Adrenal gland (tissue), 12 donors: ENCODE data around the gene NYAP1. TPM values are rescaled to one million over a fixed set of nuclear protein-coding genes. Genes with fewer than 3 reads are reported as not detected.

Experiments
- DNase-seq, 7 donors: peaks; one replicate each; pipeline ENCODE4 v3.0.0-alpha.2; 2019 to 2020
- H3K27ac ChIP-seq, 5 donors: fragments of 200-600 bp; sonication (generic) in 4 of 5; 1 replicate in 3 of 5; 2 replicates in 2 of 5; pipeline versions ENCODE4 v1.5.1 to v1.8.0; 2016 to 2020; ENCODE audit warnings: mild to moderate bottlenecking in 1 of 5
- H3K27me3 ChIP-seq: fragments of 200-600 bp; 2 replicates; pipeline ENCODE4 v1.8.0; 2021
- H3K36me3 ChIP-seq, 2 donors: fragments of 200-600 bp; replicated peaks in 1 of 2; 1 replicate in 1 of 2; 2 replicates in 1 of 2; pipeline versions ENCODE4 v1.5.1 to v1.8.0; 2018 to 2022
- H3K4me1 ChIP-seq, 2 donors: fragments of 200-600 bp; replicated peaks in 1 of 2; 1 replicate in 1 of 2; 2 replicates in 1 of 2; pipeline versions ENCODE4 v1.5.1 to v1.8.0; 2018 to 2021
- H3K4me3 ChIP-seq, 4 donors: fragments of 200-600 bp; sonication (generic) in 3 of 4; one replicate each; pipeline ENCODE4 v1.5.1; 2016 to 2018
- H3K9me3 ChIP-seq, 3 donors: fragments of 200-600 bp; sonication (generic) in 1 of 3; replicated peaks in 1 of 3; 1 replicate in 2 of 3; 2 replicates in 1 of 3; pipeline versions ENCODE4 v1.5.1 to v1.8.0; 2016 to 2021
- CTCF ChIP-seq, 6 experiments: fragments of 450-650 bp in 4 of 6; fragments of 200-600 bp in 2 of 6; sonication (generic) in 1 of 6; IDR thresholded peaks; 1 replicate in 5 of 6; 2 replicates in 1 of 6; pipeline versions ENCODE4 v1.5.1 to v1.8.0; 2016 to 2021; ENCODE audit warnings: antibody characterized with exemption in 6 of 6, mild to moderate bottlenecking in 2 of 6, moderate library complexity in 1 of 6
- POLR2A ChIP-seq, 2 donors: fragments of 450-650 bp; IDR thresholded peaks; one replicate each; pipeline ENCODE4 v1.6.1; 2017; ENCODE audit warnings: antibody characterized with exemption in 2 of 2, mild to moderate bottlenecking in 2 of 2, moderate library complexity in 1 of 2
- WGBS, 4 donors: extraction: QIAGEN DNeasy Blood & Tissue Kit in 2 of 4; methylation state at CpG; one replicate each; pipeline versions ENCODE4 v1.1.5 to v1.1.7; 2013 to 2017; 5-methylcytosine and 5-hydroxymethylcytosine counted together
- intact Hi-C, 2 donors: fragments of 100-400 bp; cut with DNase I; formaldehyde crosslinking; loops; one replicate each; pipeline versions ENCODE4 v1.14.1 to v1.15.0; 2022 to 2023
- polyA plus RNA-seq, 3 donors: library from polyadenylated mRNA; stranded (reverse); fragments of 200-250 nt in 2 of 3; fragments of 350-450 nt in 1 of 3; fragmentation: Illumina TruSeq in 1 of 3; extraction: RNeasy Lipid Tissue Mini Kit (QIAGEN cat#74804) in 1 of 3; gene quantifications; one replicate each; pipeline ENCODE4 v1.2.3, GENCODE V29; 2013 to 2014
- total RNA-seq, 9 donors: library from RNA; depleted of rRNA in 4 of 9; stranded (reverse); fragments of >200 nt in 4 of 9; fragments of 120-200 nt in 1 of 9; fragmentation: NEBNext Ultra II Directional in 1 of 9; extraction: Animal tissue kit (Norgen Biotek cat#: 25700) in 1 of 9; gene quantifications; one replicate each; pipeline versions ENCODE4 v1.1.0 to v1.2.4, GENCODE V29; 2013 to 2023
- donor health status: healthy with polysubstance abuse.
- donor health status: Bipolar disorder and iron deficiency.
- donor health status: DM: yes; HTN: yes; CAD: no.
- donor health status: DM: no; HTN: no; CAD: no.
- donor health status: DM: no; HTN: no; CAD: no.
- donor health status: DM: yes; HTN: yes; CAD: no.

The NYAP1 gene
- total and polyA plus RNA-seq, 12 donors: 0.79 to 26.1 (median 3.2) TPM; not detected in 1

GRCh38 chr7:100485471-100485876, 1.7 kb downstream of the NYAP1 start:
- Histone ChIP-seq H3K9me3 (no peaks in the 10 kb centered on the region), H3K4me3 (no peak overlapping the region), H3K27ac (peak overlapping the region in 2 of 5 donors; percentile 40 to 66), H3K4me1 (peaks cover 9 to 19% of the 10 kb centered on the region in 2 donors), H3K36me3 (no peaks in the 10 kb centered on the region), H3K27me3 (no peaks in the 10 kb centered on the region)
- 34 to 67% (median 38%) methylated on average over 1 to 4 of the region's 4 CpGs; no CpG with 5 or more reads in 1 of the 4 donors for WGBS, 4 donors
- intact Hi-C loops: no loop called here
- peak in 3 of 7 donors; percentile 36 to 63 (median 47) for DNase-seq
- no peak for TF ChIP-seq CTCF (IDR thresholded peaks at IDR 0.05)
- TF ChIP-seq POLR2A (IDR thresholded peaks at IDR 0.05): no peak

- no peaks in the 10 kb centered on the region for H3K36me3 ChIP-seq
- WGBS, 4 donors: 86 to 95% (median 94%) methylated on average over 5 of the region's 5 CpGs
- TF ChIP-seq POLR2A (IDR thresholded peaks at IDR 0.05) (no peak), CTCF (IDR thresholded peaks at IDR 0.05) (no peak)
- H3K27ac ChIP-seq: peak overlapping the region in 1 of 5 donors; percentile 40
- H3K4me3 ChIP-seq: no peak overlapping the region
- DNase-seq: no peak
- intact Hi-C loops: no loop called here
- no peaks in the 10 kb centered on the region for H3K9me3 ChIP-seq
- no peaks in the 10 kb centered on the region for H3K27me3 ChIP-seq
- H3K4me1 ChIP-seq: peaks cover 9 to 19% of the 10 kb centered on the region in 2 donors
Observed at GRCh38 chr7:100486111-100486636, 2.4 kb downstream of the NYAP1 start.

GRCh38 chr7:100486753-100487446, 3.2 kb downstream of the NYAP1 start:
- WGBS, 4 donors: 85 to 89% (median 86%) methylated on average over 14 to 30 of the region's 30 CpGs
- intact Hi-C loops: no loop called here
- Histone ChIP-seq H3K36me3 (no peaks in the 10 kb centered on the region), H3K9me3 (no peaks in the 10 kb centered on the region), H3K4me3 (no peak overlapping the region), H3K27ac (no peak overlapping the region), H3K4me1 (peaks cover 9 to 19% of the 10 kb centered on the region in 2 donors), H3K27me3 (no peaks in the 10 kb centered on the region)
- no peak for DNase-seq
- TF ChIP-seq POLR2A (IDR thresholded peaks at IDR 0.05) (no peak), CTCF (IDR thresholded peaks at IDR 0.05) (no peak)

- H3K27ac ChIP-seq: no peak overlapping the region
- TF ChIP-seq CTCF (IDR thresholded peaks at IDR 0.05): no peak
- no peak for TF ChIP-seq POLR2A (IDR thresholded peaks at IDR 0.05)
- DNase-seq: peak in 1 of 7 donors; percentile 19
- WGBS, 4 donors: 75 to 83% (median 79%) methylated on average over 17 to 44 of the region's 44 CpGs
- intact Hi-C loops: no loop called here
- H3K4me1 ChIP-seq: peaks cover 6 to 11% of the 10 kb centered on the region in 2 donors
- no peaks in the 10 kb centered on the region for H3K9me3 ChIP-seq
- no peaks in the 10 kb centered on the region for H3K36me3 ChIP-seq
- H3K4me3 ChIP-seq: no peak overlapping the region
- no peaks in the 10 kb centered on the region for H3K27me3 ChIP-seq
Observed at GRCh38 chr7:100488333-100489095, 4.8 kb downstream of the NYAP1 start.
